ENCODE results near the gene NBEA. TPM values are rescaled to one million over a fixed set of nuclear protein-coding genes. Genes with fewer than 3 reads are reported as not detected.

The NBEA gene
- total RNA-seq, 4 donors from 2014 or later = 0.34 to 10.3 (median 2.4) TPM

GRCh38 chr13:35365883-35366282, 423.8 kb downstream of the NBEA start:
- H3K4me1 ChIP-seq = no peaks in the 10 kb centered on the region
- 60 to 67% methylated on average over 1 of the region's 1 CpG for WGBS, 2 donors
- H3K27ac ChIP-seq = no peak overlapping the region
- peaks cover 0 to 12% (median 0%) of the 10 kb centered on the region in 3 donors for H3K9me3 ChIP-seq
- no peak for DNase-seq
- no peaks in the 10 kb centered on the region for H3K27me3 ChIP-seq
- no peak overlapping the region for H3K4me3 ChIP-seq
- no peak for TF ChIP-seq POLR2A (IDR thresholded peaks at IDR 0.05)
- TF ChIP-seq CTCF (IDR thresholded peaks at IDR 0.05) = no peak
- no peaks in the 10 kb centered on the region for H3K36me3 ChIP-seq
- intact Hi-C loops (cut with DNase I) = no loop called here

- no peak overlapping the region for H3K4me3 ChIP-seq
- no peak overlapping the region for H3K27ac ChIP-seq
- H3K9me3 ChIP-seq = peaks cover 0 to 29% (median 8%) of the 10 kb centered on the region in 3 donors
- TF ChIP-seq CTCF (IDR thresholded peaks at IDR 0.05) = no peak
- no peak for TF ChIP-seq POLR2A (IDR thresholded peaks at IDR 0.05)
- H3K4me1 ChIP-seq = no peaks in the 10 kb centered on the region
- WGBS, 2 donors = 72 to 78% methylated on average over 2 of the region's 2 CpGs
- H3K27me3 ChIP-seq = no peaks in the 10 kb centered on the region
- DNase-seq = no peak
- H3K36me3 ChIP-seq = no peaks in the 10 kb centered on the region
- intact Hi-C loops (cut with DNase I) = no loop called here
Observed at GRCh38 chr13:35367586-35367985, 425.5 kb downstream of the NBEA start.

GRCh38 chr13:35378939-35379338, 436.9 kb downstream of the NBEA start:
- H3K27ac ChIP-seq = no peak overlapping the region
- no peaks in the 10 kb centered on the region for H3K4me1 ChIP-seq
- DNase-seq = no peak
- H3K4me3 ChIP-seq = no peak overlapping the region
- no peaks in the 10 kb centered on the region for H3K9me3 ChIP-seq
- TF ChIP-seq POLR2A (IDR thresholded peaks at IDR 0.05) (no peak), CTCF (IDR thresholded peaks at IDR 0.05) (no peak)
- H3K27me3 ChIP-seq = no peaks in the 10 kb centered on the region
- intact Hi-C loops (cut with DNase I) = no loop called here
- no peaks in the 10 kb centered on the region for H3K36me3 ChIP-seq

GRCh38 chr13:35379663-35380062, 437.6 kb downstream of the NBEA start:
- no peaks in the 10 kb centered on the region for H3K36me3 ChIP-seq
- no peaks in the 10 kb centered on the region for H3K27me3 ChIP-seq
- H3K4me1 ChIP-seq = no peaks in the 10 kb centered on the region
- intact Hi-C loops (cut with DNase I) = no loop called here
- H3K9me3 ChIP-seq = no peaks in the 10 kb centered on the region
- DNase-seq = no peak
- no peak for TF ChIP-seq CTCF (IDR thresholded peaks at IDR 0.05)
- H3K27ac ChIP-seq = no peak overlapping the region
- no peak overlapping the region for H3K4me3 ChIP-seq

GRCh38 chr13:35387682-35388250, 445.7 kb downstream of the NBEA start:
- DNase-seq = no peak
- no peak overlapping the region for H3K4me3 ChIP-seq
- no peaks in the 10 kb centered on the region for H3K27me3 ChIP-seq
- intact Hi-C loops (cut with DNase I) = no loop called here
- TF ChIP-seq POLR2A (IDR thresholded peaks at IDR 0.05) (no peak), CTCF (IDR thresholded peaks at IDR 0.05) (no peak)
- no peaks in the 10 kb centered on the region for H3K9me3 ChIP-seq
- 84 to 85% methylated on average over 6 of the region's 6 CpGs for WGBS, 2 donors
- no peak overlapping the region for H3K27ac ChIP-seq
- H3K36me3 ChIP-seq = no peaks in the 10 kb centered on the region
- H3K4me1 ChIP-seq = no peaks in the 10 kb centered on the region
